Thyroid gland (tissue), 4 donors: ENCODE measurements around the gene SEC11C. TPM values are rescaled to one million over a fixed set of nuclear protein-coding genes. Genes with fewer than 3 reads are reported as not detected.

Source experiments
- DNase-seq, 2 donors: peaks; one replicate each; pipeline ENCODE4 v3.0.0-alpha.2; 2019
- H3K27ac ChIP-seq, 3 donors: fragments of 200-600 bp; sonication (generic); 1 replicate in 2 of 3; 2 replicates in 1 of 3; pipeline ENCODE4 v1.5.1; 2016 to 2019; ENCODE audit warnings: mild to moderate bottlenecking in 1 of 3, moderate library complexity in 1 of 3
- H3K27me3 ChIP-seq: fragments of 200-600 bp; sonication (generic); one replicate; pipeline ENCODE4 v1.5.1; 2019
- H3K36me3 ChIP-seq, 2 donors: fragments of 200-600 bp; sonication (generic); one replicate each; pipeline ENCODE4 v1.5.1; 2016 to 2019
- H3K4me1 ChIP-seq, 2 donors: fragments of 200-600 bp; sonication (generic); one replicate each; pipeline ENCODE4 v1.5.1; 2017 to 2019
- H3K4me3 ChIP-seq, 3 donors: fragments of 200-600 bp; sonication (generic); replicated peaks in 1 of 3; 1 replicate in 2 of 3; 2 replicates in 1 of 3; pipeline ENCODE4 v1.5.1; 2016; ENCODE audit warnings: mild to moderate bottlenecking in 1 of 3
- H3K9me3 ChIP-seq: fragments of 200-600 bp; sonication (generic); one replicate; pipeline ENCODE4 v1.5.1; 2017
- POLR2A ChIP-seq, 2 donors: fragments of 450-650 bp; IDR thresholded peaks; one replicate each; pipeline ENCODE4 v1.6.1; 2017; ENCODE audit warnings: antibody characterized with exemption in 2 of 2, mild to moderate bottlenecking in 2 of 2, moderate library complexity in 1 of 2
- WGBS, 2 donors: methylation state at CpG; one replicate each; pipeline ENCODE4 v1.1.5; 2017; 5-methylcytosine and 5-hydroxymethylcytosine counted together
- intact Hi-C: fragments of 100-400 bp; cut with DNase I; formaldehyde crosslinking; loops from one replicate; pipeline ENCODE4 v1.15.1; 2023
- total RNA-seq, 4 donors: library from RNA; depleted of rRNA; stranded (reverse); fragments of >200 nt; gene quantifications; one replicate each; pipeline ENCODE4 v1.2.3, GENCODE V29; 2016
- TF ChIP-seq, protein P1 (sequence below), 6 experiments: fragments of 200-600 bp in 3 of 6; fragments of 450-650 bp in 3 of 6; sonication (generic) in 3 of 6; IDR thresholded peaks; one replicate each; pipeline ENCODE4 v1.5.1; 2016 to 2019; ENCODE audit warnings: antibody characterized with exemption in 6 of 6, mild to moderate bottlenecking in 2 of 6, inconsistent platforms in 1 of 6, moderate library complexity in 1 of 6

The SEC11C gene
- total RNA-seq, 4 donors from 2014 or later, result 62.2 to 198 (median 118) TPM

DNA sequence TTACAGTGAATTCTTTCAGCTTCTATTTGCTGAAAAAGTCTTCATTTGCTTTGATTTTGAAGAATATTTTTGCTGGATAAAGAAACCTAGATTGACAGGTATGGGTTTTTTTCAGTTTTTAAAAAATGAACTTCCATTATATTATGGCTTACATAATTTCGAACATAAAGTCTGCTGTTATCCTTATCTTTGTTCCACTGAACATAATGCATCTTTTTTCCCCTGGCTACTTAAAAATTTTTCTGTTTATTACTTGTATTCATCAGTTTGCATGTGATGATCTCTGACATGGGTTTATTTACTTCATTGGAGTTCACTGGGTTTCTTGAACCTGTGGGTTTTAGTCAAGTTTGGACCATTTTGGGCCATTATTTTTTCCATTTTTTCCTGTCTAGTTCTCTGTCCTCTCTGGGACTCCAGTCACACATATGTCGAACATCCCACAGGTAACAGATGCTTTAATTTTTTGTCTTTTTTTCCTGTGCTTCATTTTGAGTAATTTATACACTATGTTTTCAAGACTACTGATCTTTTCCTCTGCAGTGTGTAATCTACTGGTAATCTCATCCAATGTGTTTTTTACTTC, 33.1 kb downstream of the SEC11C start:
- Histone ChIP-seq H3K9me3 (no peaks in the 10 kb centered on the region), H3K27ac (no peak overlapping the region), H3K27me3 (no peaks in the 10 kb centered on the region), H3K36me3 (no peaks in the 10 kb centered on the region), H3K4me1 (no peaks in the 10 kb centered on the region), H3K4me3 (no peak overlapping the region)
- WGBS, 2 donors, result 87 to 89% methylated on average over 2 of the region's 2 CpGs
- no peak for DNase-seq
- TF ChIP-seq POLR2A (IDR thresholded peaks at IDR 0.05), result no peak
- TF ChIP-seq, protein P1, sequence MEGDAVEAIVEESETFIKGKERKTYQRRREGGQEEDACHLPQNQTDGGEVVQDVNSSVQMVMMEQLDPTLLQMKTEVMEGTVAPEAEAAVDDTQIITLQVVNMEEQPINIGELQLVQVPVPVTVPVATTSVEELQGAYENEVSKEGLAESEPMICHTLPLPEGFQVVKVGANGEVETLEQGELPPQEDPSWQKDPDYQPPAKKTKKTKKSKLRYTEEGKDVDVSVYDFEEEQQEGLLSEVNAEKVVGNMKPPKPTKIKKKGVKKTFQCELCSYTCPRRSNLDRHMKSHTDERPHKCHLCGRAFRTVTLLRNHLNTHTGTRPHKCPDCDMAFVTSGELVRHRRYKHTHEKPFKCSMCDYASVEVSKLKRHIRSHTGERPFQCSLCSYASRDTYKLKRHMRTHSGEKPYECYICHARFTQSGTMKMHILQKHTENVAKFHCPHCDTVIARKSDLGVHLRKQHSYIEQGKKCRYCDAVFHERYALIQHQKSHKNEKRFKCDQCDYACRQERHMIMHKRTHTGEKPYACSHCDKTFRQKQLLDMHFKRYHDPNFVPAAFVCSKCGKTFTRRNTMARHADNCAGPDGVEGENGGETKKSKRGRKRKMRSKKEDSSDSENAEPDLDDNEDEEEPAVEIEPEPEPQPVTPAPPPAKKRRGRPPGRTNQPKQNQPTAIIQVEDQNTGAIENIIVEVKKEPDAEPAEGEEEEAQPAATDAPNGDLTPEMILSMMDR (IDR thresholded peaks at IDR 0.05), result no peak
- intact Hi-C loops, result no loop called here

DNA sequence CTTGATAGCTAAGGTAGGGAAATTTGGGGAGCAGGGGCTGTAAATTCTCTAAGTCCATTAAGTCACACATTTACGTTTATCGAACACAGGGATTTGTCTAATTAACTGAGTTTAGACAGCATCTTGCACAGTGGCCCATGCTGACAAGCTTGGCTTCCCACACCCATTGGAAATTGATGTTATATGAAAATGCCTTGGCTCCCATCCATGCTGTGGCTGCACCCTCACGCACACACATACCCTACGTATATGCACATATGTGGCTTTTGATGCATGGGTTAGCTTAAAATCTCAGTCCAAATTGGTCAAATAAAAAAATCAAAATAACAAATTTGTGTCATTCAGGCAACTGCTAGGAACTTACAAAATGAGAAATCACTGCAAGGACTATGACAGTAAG, 37.8 kb downstream of the SEC11C start:
- H3K36me3 ChIP-seq, result no peaks in the 10 kb centered on the region
- no peaks in the 10 kb centered on the region for H3K4me1 ChIP-seq
- no peak overlapping the region for H3K27ac ChIP-seq
- no peak overlapping the region for H3K4me3 ChIP-seq
- 88 to 92% methylated on average over 4 of the region's 4 CpGs for WGBS, 2 donors
- no peak for DNase-seq
- H3K27me3 ChIP-seq, result no peaks in the 10 kb centered on the region
- H3K9me3 ChIP-seq, result no peaks in the 10 kb centered on the region
- intact Hi-C loops, result no loop called here
- TF ChIP-seq, protein P1 (IDR thresholded peaks at IDR 0.05), result no peak
- TF ChIP-seq POLR2A (IDR thresholded peaks at IDR 0.05), result no peak

DNA sequence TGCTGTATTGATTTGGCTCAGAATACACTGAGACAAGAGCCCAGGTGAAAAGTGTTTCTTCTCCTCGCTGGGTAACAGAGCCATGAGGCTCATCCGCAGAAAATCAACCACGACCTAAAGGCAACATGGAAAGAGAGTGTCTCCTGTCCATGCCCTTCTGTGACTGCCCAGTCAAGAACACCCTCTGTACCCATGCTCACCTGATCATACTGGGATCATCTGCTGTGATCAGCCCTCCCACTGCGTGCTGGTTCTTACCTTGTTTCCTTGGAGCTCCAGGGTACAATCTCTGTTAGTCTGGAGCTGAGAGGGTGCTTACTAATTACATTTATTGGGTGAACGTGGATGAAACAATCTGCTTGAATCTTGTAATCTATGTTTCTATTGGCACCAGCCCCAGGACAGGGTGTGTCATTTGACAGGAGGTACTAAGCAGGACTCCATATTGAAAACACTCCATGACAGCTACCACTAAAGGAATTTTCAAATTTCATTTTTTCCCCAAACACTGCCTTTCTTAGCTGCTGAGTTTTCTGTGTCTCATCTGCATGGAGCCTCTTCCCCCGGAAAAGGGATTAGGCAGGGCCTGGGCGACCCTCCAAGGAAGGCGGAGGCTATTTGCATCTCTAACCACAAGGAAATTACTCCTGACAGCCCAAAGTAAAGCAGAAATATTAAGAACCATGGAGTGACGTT, 40.6 kb downstream of the SEC11C start:
- 70 to 77% methylated on average over 9 of the region's 9 CpGs for WGBS, 2 donors
- H3K4me3 ChIP-seq, result no peak overlapping the region
- DNase-seq, result no peak
- no peaks in the 10 kb centered on the region for H3K9me3 ChIP-seq
- H3K27ac ChIP-seq, result no peak overlapping the region
- TF ChIP-seq, protein P1 (IDR thresholded peaks at IDR 0.05), result no peak
- TF ChIP-seq POLR2A (IDR thresholded peaks at IDR 0.05), result no peak
- H3K4me1 ChIP-seq, result no peaks in the 10 kb centered on the region
- H3K36me3 ChIP-seq, result no peaks in the 10 kb centered on the region
- no peaks in the 10 kb centered on the region for H3K27me3 ChIP-seq
- intact Hi-C loops, result no loop called here

DNA sequence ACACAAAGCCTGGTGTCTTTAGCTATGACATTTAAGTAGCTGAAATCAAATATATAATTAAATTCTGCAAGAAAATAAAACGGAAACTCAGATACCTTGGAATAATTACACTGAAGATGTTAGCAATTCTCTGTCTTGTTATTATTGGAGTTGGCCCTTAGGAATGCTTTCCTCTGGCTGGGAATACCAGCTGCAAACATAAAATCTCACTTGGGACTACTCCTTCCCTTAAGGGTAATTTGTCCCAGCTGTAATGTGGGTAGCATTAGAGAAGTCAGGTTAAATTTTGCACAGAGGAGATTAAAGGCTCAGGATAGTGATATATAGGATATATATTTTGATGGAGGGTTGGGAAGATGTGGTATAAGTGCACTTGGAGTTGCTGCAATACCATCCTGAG, 43.0 kb downstream of the SEC11C start:
- no peak for TF ChIP-seq POLR2A (IDR thresholded peaks at IDR 0.05)
- TF ChIP-seq, protein P1 (IDR thresholded peaks at IDR 0.05), result no peak
- Histone ChIP-seq H3K27me3 (no peaks in the 10 kb centered on the region), H3K36me3 (no peaks in the 10 kb centered on the region), H3K4me1 (no peaks in the 10 kb centered on the region), H3K27ac (no peak overlapping the region), H3K9me3 (no peaks in the 10 kb centered on the region), H3K4me3 (no peak overlapping the region)
- no peak for DNase-seq
- intact Hi-C loops, result no loop called here
- WGBS, 2 donors, result 80 to 86% methylated on average over 1 of the region's 1 CpG

DNA sequence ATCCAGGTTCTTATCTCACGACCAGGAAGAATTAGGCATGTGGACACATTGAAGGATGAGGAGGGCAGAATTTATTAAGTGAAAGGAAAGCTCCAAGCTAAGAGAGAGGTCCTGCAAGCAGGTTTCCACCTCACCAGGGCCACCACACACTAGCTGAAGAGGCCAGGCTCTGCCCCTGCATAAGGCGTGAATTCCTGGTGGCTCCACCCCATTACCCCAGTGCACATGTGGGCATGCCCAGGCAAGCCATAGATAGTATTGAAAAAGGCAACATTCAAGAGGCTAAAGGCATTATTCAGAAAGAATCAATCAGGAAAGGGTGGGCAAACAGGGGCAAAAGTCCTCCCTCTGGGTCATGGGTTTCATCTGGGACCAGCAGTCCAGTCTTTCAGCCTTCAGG, 49.3 kb downstream of the SEC11C start:
- H3K27me3 ChIP-seq, result no peaks in the 10 kb centered on the region
- 87 to 91% methylated on average over 2 of the region's 2 CpGs for WGBS, 2 donors
- intact Hi-C loops, result no loop called here
- H3K9me3 ChIP-seq, result no peaks in the 10 kb centered on the region
- no peaks in the 10 kb centered on the region for H3K4me1 ChIP-seq
- no peaks in the 10 kb centered on the region for H3K36me3 ChIP-seq
- H3K27ac ChIP-seq, result no peak overlapping the region
- DNase-seq, result no peak
- no peak for TF ChIP-seq POLR2A (IDR thresholded peaks at IDR 0.05)
- TF ChIP-seq, protein P1 (IDR thresholded peaks at IDR 0.05), result no peak
- H3K4me3 ChIP-seq, result no peak overlapping the region
